Brain microvascular endothelial cell (primary cell): ENCODE measurements around the gene STIMATE.

Experiments used
- DNase-seq: peaks from one replicate; pipeline ENCODE4 v3.0.0-alpha.2; 2020
- H3K27ac ChIP-seq: fragments of 250-450 bp; sonication (Bioruptor Pico); 2 replicates; pipeline ENCODE4 v1.5.1; 2020; ENCODE audit warnings: mild to moderate bottlenecking, moderate library complexity
- H3K27me3 ChIP-seq: fragments of 250-450 bp; sonication (Bioruptor Pico); replicated peaks from 2 replicates; pipeline ENCODE4 v1.5.1; 2020; ENCODE audit warnings: mild to moderate bottlenecking
- H3K36me3 ChIP-seq: fragments of 250-450 bp; sonication (Bioruptor Pico); replicated peaks from 2 replicates; pipeline ENCODE4 v1.5.1; 2020; ENCODE audit warnings: mild to moderate bottlenecking
- H3K4me3 ChIP-seq: 2 replicates; pipeline ENCODE4 v1.5.1; 2011; ENCODE audit warnings: low read depth, mild to moderate bottlenecking, control low read depth, low read length, moderate library complexity
- CTCF ChIP-seq: IDR thresholded peaks from 2 replicates; pipeline ENCODE4 v1.5.1; 2011; ENCODE audit warnings: low read depth, mild to moderate bottlenecking, moderate library complexity, low read length, control low read depth, inconsistent platforms; ENCODE audit errors: missing control alignments
- in situ Hi-C: cut with HindIII; loops from 2 replicates; pipeline ENCODE4 v1.10.0; 2017; ENCODE audit warnings: low sequenced_read_pairs, low pct_ligation_motif_present

STIMATE gene

DNA sequence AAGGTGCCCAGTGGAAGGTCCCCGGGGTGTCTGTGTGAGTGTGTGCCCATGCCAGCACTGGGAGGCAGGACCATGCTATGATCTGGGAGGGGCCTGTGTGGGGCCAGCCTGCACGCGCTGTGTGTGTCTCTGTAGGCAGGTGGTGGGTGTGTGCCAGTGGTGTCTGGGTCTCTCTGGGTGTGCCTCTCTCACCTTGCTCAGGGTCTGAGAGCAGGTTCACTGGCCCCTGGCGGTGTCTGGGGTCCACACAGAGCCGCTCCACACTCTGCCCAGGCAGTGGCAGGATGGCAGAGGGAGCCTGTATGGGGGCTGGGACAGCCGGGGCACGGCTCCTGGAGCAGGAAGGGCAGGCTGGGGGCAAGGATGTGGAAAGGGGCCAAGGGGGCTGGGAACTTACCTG is 79.5 kb downstream of the STIMATE start:
- in situ Hi-C loops: no loop called here
- TF ChIP-seq CTCF: no peak
- no peak for DNase-seq
- H3K4me3 ChIP-seq: no peak overlapping the region
- H3K27ac ChIP-seq: no peak overlapping the region
- no peaks in the 10 kb centered on the region for H3K27me3 ChIP-seq
- H3K36me3 ChIP-seq: no peaks in the 10 kb centered on the region

- in situ Hi-C loops: no loop called here
- TF ChIP-seq CTCF: no peak
- no peak overlapping the region for H3K4me3 ChIP-seq
- no peak for DNase-seq
- no peaks in the 10 kb centered on the region for H3K36me3 ChIP-seq
- no peaks in the 10 kb centered on the region for H3K27me3 ChIP-seq
- H3K27ac ChIP-seq: no peak overlapping the region
Observed at GRCh38 chr3:52817221-52817620, 80.1 kb downstream of the STIMATE start.

DNA sequence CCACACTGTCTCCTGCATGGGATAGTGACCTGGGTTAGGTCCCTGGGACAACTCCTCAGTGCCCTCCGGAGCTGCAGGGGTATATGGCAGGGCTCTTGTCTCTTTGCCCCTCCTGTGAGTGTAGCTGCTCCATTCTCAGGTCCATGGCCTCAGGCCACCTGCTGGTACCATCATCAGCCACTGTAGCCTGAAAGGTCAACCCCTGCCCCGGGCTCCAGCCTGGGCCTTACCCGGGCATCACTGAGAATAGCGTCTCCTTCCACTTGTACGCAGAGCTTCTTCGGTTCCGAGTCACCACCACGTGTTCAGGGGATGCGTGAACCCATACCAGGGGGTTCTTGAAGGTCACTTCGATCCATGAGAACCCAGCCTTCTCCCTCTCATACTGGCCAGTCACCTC is 80.7 kb downstream of the STIMATE start:
- no peak for DNase-seq
- no peaks in the 10 kb centered on the region for H3K36me3 ChIP-seq
- no peak for TF ChIP-seq CTCF
- no peaks in the 10 kb centered on the region for H3K27me3 ChIP-seq
- H3K27ac ChIP-seq: no peak overlapping the region
- no peak overlapping the region for H3K4me3 ChIP-seq
- in situ Hi-C loops: no loop called here

GRCh38 chr3:52816199-52816598 is 81.1 kb downstream of the STIMATE start:
- no peak for DNase-seq
- no peak for TF ChIP-seq CTCF
- Histone ChIP-seq H3K4me3 (no peak overlapping the region), H3K36me3 (no peaks in the 10 kb centered on the region), H3K27ac (no peak overlapping the region), H3K27me3 (no peaks in the 10 kb centered on the region)
- in situ Hi-C loops: no loop called here

DNA sequence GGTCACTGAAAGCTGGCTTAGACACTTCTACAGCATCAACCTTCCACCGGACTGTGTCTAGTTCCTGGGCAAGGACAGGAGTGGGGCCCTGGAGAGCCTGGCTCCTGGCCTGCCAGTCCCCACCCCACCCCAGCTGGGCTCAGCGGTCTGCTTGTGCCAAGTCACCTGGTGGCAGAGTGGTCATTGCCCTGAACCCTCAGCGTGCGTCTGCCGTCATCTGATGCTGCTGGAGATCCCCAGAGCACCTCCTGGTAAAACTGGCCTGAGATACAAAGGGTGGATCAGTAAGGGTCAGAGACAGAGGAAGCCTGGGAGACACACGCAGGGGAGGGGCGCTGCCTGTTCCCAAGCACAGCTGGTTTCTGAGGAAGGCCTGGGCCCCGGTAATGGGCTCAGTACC is 83.5 kb downstream of the STIMATE start:
- Histone ChIP-seq H3K27ac (no peak overlapping the region), H3K4me3 (no peak overlapping the region), H3K27me3 (no peaks in the 10 kb centered on the region), H3K36me3 (no peaks in the 10 kb centered on the region)
- TF ChIP-seq CTCF: no peak
- in situ Hi-C loops: no loop called here
- DNase-seq: no peak

- Histone ChIP-seq H3K27me3 (no peaks in the 10 kb centered on the region), H3K27ac (no peak overlapping the region), H3K4me3 (no peak overlapping the region), H3K36me3 (no peaks in the 10 kb centered on the region)
- TF ChIP-seq CTCF: no peak
- no peak for DNase-seq
- in situ Hi-C loops: no loop called here
Observed at GRCh38 chr3:52811452-52812011, 85.8 kb downstream of the STIMATE start.
